Kidney (tissue), 14 donors: ENCODE measurements around the gene SPTB. TPM values are rescaled to one million over a fixed set of nuclear protein-coding genes. Genes with fewer than 3 reads are reported as not detected.

Experiments used
- DNase-seq, 5 donors: peaks; one replicate each; pipeline ENCODE4 v3.0.0-alpha.2; 2013 to 2020
- FAIRE-seq: peaks from 2 replicates; lab custom pipeline; 2012; peaks lifted over from hg19 to GRCh38; lab: Jason Lieb, UNC
- H3K27ac ChIP-seq, 2 donors: one replicate each; pipeline ENCODE4 v1.7.0; 2013; ENCODE audit warnings: low read depth in 2 of 2, low read length in 2 of 2, inconsistent platforms in 1 of 2
- H3K27me3 ChIP-seq: one replicate; pipeline ENCODE4 v1.7.1; 2013; ENCODE audit warnings: low read length, inconsistent platforms; ENCODE audit not compliant: control insufficient read depth, insufficient read depth
- H3K36me3 ChIP-seq, 3 donors: one replicate each; pipeline versions ENCODE4 v1.7.0 to v1.7.1; 2013; ENCODE audit warnings: low read length in 3 of 3, control low read depth in 1 of 3, inconsistent platforms in 1 of 3; ENCODE audit not compliant: insufficient read depth in 3 of 3, control insufficient read depth in 2 of 3
- H3K4me1 ChIP-seq, 3 donors: one replicate each; pipeline versions ENCODE4 v1.7.0 to v1.7.1; 2013; ENCODE audit warnings: low read length in 3 of 3, inconsistent platforms in 1 of 3, low read depth in 1 of 3; ENCODE audit not compliant: control insufficient read depth in 2 of 3, insufficient read depth in 2 of 3
- H3K4me3 ChIP-seq, 3 donors: one replicate each; pipeline versions ENCODE4 v1.7.0 to v1.8.1; 2013; ENCODE audit warnings: low read length in 3 of 3, control low read depth in 1 of 3, inconsistent platforms in 1 of 3
- H3K9ac ChIP-seq, 3 donors: one replicate each; pipeline versions ENCODE4 v1.7.0 to v1.7.1; 2013; ENCODE audit warnings: low read length in 3 of 3, control low read depth in 1 of 3, inconsistent platforms in 1 of 3
- H3K9me3 ChIP-seq, 3 donors: one replicate each; pipeline versions ENCODE4 v1.7.0 to v1.7.1; 2013; ENCODE audit warnings: low read length in 3 of 3, control low read depth in 1 of 3, inconsistent platforms in 1 of 3; ENCODE audit not compliant: control insufficient read depth in 2 of 3, insufficient read depth in 1 of 3
- intact Hi-C: fragments of 100-400 bp; cut with DNase I; formaldehyde crosslinking; loops from one replicate; pipeline ENCODE4 v1.11.1; 2022
- polyA plus RNA-seq: library from polyadenylated mRNA; stranded (reverse); fragments of 350-450 nt; fragmentation: Illumina TruSeq; extraction: RNeasy Lipid Tissue Mini Kit (QIAGEN cat#74804); gene quantifications from one replicate; pipeline ENCODE4 v1.2.3, GENCODE V29; 2014; ENCODE audit warnings: low read depth, low replicate concordance; ENCODE audit not compliant: insufficient read depth
- total RNA-seq: library from RNA; stranded (reverse); fragmentation: NEBNext Ultra II Directional; extraction: Animal tissue kit (Norgen Biotek cat#: 25700); gene quantifications from one replicate; pipeline ENCODE4 v1.2.1, GENCODE V29; 2021
- TF ChIP-seq, protein P1 (sequence below): IDR thresholded peaks from 3 replicates; pipeline ENCODE4 v1.5.1; 2012; ENCODE audit warnings: mild to moderate bottlenecking, moderate library complexity, borderline replicate concordance; ENCODE audit not compliant: insufficient read depth; ENCODE audit errors: extremely low read depth
- donor health status: control.
- donor health status: control.
- donor health status: control.
- donor health status: control.
- donor health status: control.
- donor health status: DM: yes; HTN: yes; CAD: no.
- donor health status: Normal renal cell carcinoma (clear cell type).

SPTB gene
- total and polyA plus RNA-seq, 2 donors from 2014 or later: 1.7 to 2.2 TPM

DNA sequence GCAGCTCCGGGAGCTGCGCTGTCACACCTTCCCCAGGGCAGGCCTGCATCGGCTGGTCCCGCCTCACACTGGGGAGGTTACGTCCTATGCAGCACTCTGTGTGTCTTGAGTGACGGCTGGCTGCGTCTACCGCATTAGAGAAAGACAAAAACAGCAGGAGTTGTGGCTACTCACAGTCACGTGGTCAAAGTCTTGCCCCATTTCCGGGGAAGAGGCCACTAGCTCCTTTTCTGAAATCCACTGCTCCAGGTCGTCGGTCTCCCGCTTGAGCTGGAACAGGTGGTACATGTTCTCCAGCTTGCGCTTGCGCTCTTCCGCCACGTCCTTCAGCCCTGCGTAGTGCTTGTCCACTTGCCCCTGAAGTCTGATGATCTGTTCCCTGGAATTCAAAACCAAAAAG lies 106.7 kb downstream of the SPTB start:
- no peaks in the 10 kb centered on the region for H3K27me3 ChIP-seq
- TF ChIP-seq, protein P1, sequence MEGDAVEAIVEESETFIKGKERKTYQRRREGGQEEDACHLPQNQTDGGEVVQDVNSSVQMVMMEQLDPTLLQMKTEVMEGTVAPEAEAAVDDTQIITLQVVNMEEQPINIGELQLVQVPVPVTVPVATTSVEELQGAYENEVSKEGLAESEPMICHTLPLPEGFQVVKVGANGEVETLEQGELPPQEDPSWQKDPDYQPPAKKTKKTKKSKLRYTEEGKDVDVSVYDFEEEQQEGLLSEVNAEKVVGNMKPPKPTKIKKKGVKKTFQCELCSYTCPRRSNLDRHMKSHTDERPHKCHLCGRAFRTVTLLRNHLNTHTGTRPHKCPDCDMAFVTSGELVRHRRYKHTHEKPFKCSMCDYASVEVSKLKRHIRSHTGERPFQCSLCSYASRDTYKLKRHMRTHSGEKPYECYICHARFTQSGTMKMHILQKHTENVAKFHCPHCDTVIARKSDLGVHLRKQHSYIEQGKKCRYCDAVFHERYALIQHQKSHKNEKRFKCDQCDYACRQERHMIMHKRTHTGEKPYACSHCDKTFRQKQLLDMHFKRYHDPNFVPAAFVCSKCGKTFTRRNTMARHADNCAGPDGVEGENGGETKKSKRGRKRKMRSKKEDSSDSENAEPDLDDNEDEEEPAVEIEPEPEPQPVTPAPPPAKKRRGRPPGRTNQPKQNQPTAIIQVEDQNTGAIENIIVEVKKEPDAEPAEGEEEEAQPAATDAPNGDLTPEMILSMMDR: no peak
- H3K36me3 ChIP-seq: no peaks in the 10 kb centered on the region
- H3K27ac ChIP-seq: no peak overlapping the region
- peaks cover 0 to 5% (median 0%) of the 10 kb centered on the region in 3 donors for H3K4me1 ChIP-seq
- no peak for FAIRE-seq
- no peak overlapping the region for H3K4me3 ChIP-seq
- H3K9me3 ChIP-seq: no peaks in the 10 kb centered on the region
- no peak for DNase-seq
- intact Hi-C loops: no loop called here
- H3K9ac ChIP-seq: no peak overlapping the region

DNA sequence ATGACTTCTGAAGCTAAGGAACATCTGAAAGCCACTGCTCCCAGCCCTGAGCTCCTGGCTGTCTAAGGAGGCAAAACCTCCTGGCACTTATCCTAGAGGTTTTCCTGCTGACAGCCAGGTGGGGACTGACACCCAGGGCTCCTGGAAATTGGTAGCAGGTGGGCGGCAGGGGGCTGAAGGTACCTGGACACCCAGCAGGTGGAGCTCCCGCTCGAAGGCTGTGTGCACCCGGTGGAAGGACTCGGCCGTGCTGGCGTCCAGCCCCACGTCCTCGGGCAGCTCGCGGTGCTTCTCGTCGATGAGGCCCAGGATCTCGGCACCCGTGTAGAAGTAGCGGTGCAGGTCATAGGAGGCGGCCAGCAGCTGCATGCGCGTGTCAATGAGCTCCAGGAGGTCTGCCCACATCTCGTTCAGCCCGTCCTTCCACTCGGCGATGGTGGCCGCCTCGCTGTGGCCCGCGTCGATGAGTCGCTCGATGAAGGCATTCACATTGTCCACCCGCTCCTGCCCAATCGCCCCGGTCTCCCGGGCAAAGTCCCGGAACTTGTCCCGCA lies 107.2 kb downstream of the SPTB start:
- FAIRE-seq (no peak), DNase-seq (no peak)
- intact Hi-C loops: no loop called here

GRCh38 chr14:64771161-64771560 lies 108.5 kb downstream of the SPTB start:
- FAIRE-seq: no peak

More for the DNA sequence above, 107.2 kb downstream of the SPTB start:
- Histone ChIP-seq H3K27me3 (no peaks in the 10 kb centered on the region), H3K4me3 (no peak overlapping the region), H3K9me3 (no peaks in the 10 kb centered on the region), H3K27ac (no peak overlapping the region), H3K36me3 (no peaks in the 10 kb centered on the region), H3K4me1 (no peaks in the 10 kb centered on the region), H3K9ac (no peak overlapping the region)
- TF ChIP-seq, protein P1: no peak

More at GRCh38 chr14:64771161-64771560, 108.5 kb downstream of the SPTB start:
- no peak overlapping the region for H3K4me3 ChIP-seq
- no peaks in the 10 kb centered on the region for H3K27me3 ChIP-seq
- no peaks in the 10 kb centered on the region for H3K9me3 ChIP-seq
- intact Hi-C loops: no loop called here
- TF ChIP-seq, protein P1: no peak
- DNase-seq: no peak
- H3K9ac ChIP-seq: no peak overlapping the region
- no peak overlapping the region for H3K27ac ChIP-seq
- no peaks in the 10 kb centered on the region for H3K4me1 ChIP-seq
- no peaks in the 10 kb centered on the region for H3K36me3 ChIP-seq
